Measurements from ENCODE around the gene KCTD13.
"Not testable (repeated sequence)": the region's sequence is repeated elsewhere in the genome, so short reads cannot be mapped to it uniquely, and the experiment has no call there.

The KCTD13 gene

GRCh38 chr16:29906520-29907244 lies 19.3 kb downstream of the KCTD13 start:
- DNase-seq, result no peak

- no peak for DNase-seq
Observed at GRCh38 chr16:29905668-29906067, 20.4 kb downstream of the KCTD13 start.

DNA sequence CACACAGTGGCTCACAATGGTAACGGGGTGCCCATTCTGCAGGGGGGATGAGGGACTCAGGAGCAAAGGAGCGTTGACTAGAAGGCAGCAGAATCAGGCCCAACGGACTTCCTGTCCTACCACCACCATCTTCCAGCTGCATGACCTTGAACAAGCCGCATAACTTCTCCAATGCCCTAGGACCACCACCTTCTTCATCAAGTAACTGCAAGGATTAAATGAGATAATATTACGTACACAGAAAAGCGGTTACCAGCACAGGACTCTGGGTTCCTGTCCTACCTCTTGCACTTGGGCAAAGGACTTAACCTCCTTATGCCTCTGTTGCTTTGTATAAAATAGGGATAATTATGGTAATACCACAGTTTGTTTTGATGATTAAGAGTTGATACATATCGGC lies 21.1 kb downstream of the KCTD13 start:
- DNase-seq, result no peak

- DNase-seq, result no peak
Observed at GRCh38 chr16:29903590-29903989, 22.4 kb downstream of the KCTD13 start.

- no peak for DNase-seq
Observed at GRCh38 chr16:29901607-29901945, 24.4 kb downstream of the KCTD13 start.

GRCh38 chr16:29900888-29901606 lies 25.0 kb downstream of the KCTD13 start:
- DNase-seq, result no peak

DNA sequence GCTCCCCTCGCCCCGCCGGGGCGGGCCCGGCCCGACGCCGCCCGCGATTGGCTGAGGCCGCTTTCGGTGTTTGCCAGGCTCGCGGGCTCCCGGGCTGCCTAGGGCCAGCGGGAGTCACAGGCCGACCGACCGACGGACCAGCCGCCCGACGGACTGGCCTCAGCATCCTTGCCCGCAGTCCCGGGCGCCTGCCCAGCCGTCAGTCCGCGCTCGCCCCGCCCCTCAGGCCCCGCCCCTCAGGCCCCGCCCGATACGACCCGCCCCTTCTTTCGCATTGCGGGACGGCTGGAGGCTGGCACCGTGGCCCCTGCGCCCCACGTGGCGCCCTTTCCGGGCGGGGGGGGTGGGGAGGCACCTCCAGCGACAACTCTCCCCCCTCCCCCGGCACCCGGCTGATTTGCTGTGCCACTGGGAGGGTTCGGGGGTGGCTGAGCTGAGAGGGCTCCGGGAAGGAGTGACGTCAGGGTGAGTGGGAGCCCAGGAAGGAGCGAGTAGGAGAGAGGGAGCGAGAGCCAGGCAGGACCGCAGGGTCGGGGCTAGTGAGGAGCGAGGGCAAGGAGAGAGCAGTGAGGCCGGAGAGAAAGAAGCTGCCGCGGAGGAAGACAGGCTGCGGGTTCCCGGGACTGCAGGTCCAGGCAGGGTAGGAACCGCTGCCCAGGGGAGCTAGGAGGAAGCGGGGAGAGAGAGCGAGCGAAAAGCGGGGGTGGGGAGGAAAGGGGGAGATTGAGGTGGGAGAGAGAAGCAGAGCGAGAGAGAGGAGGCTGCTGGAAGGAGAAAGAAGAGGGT lies 25.7 kb downstream of the KCTD13 start, which contains the start of gene ASPHD1:
ASPHD1 (plus strand) TSS at position 387 of the 786 bp plus-strand sequence. CDS start 484 bp downstream, outside the sequence.
- DNase-seq, result peak; percentile 86

DNA sequence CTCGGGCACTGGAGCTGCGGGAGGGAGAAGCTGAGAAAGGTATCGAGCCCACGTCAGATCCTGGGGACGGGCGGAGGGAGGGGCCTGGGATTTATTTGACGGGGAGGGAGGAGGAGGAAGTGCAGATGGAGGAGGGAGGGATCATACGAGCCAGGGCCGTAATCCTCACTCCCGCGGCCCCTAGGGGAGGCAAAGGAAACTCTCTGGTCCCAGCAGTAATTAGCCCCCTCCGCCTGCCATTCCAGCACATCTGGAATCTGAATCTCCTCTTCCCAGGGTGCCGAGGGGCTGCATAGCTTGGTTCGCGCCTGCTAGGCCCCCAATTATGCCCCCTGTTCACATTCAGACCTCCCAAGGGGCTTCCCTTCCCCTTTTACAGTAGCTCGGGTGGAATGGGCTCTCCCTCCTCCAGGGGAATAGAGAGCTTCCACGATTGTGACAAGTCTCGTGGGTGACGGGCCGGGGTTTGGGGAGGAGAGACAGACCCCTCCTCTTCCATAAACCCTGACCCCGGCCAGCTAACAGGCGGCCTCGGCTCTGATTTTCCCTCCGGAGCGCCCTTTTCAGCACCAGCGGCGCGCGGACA lies 26.4 kb downstream of the KCTD13 start, which contains the start of gene SEZ6L2:
SEZ6L2 (minus strand) TSS at position 35 of the 586 bp plus-strand sequence. CDS start 531 bp downstream, outside the sequence.
- peak; percentile 91 for DNase-seq

DNA sequence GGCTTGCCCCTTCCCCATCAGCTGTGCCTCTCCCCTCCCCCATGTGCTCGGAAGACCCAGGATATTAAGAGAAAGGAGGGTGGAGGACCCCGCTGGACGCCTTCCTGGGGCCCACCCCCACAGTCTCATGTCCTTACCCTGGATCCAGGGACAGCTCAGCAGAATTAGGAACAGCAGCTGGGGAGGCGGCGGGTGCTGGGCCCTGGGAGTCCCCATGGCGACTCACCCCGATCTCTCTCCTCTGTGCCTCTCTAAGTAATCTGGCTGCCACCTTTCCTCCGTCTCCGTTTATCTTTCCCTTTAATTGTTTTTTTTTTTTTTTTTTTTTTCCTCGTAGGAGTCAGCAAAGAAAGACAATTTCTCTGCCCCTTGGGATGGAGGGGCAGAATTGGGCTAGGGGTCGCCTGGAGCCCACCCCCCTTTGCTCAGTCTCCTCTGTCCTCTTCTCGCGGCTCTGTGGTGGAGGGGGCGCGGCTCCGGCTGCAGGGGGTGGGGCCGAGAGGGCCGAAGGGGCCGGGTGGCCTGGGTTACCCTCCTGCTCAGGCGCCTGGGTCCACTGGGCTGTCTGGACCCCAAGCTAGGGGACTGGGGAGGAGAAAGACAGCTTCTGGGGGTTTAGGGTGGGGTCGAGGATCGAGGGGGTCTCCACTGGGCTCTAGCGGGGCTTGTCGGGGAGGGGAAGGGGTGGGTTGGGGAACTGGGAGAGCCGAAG lies 27.1 kb downstream of the KCTD13 start:
- peak; percentile 76 for DNase-seq

DNA sequence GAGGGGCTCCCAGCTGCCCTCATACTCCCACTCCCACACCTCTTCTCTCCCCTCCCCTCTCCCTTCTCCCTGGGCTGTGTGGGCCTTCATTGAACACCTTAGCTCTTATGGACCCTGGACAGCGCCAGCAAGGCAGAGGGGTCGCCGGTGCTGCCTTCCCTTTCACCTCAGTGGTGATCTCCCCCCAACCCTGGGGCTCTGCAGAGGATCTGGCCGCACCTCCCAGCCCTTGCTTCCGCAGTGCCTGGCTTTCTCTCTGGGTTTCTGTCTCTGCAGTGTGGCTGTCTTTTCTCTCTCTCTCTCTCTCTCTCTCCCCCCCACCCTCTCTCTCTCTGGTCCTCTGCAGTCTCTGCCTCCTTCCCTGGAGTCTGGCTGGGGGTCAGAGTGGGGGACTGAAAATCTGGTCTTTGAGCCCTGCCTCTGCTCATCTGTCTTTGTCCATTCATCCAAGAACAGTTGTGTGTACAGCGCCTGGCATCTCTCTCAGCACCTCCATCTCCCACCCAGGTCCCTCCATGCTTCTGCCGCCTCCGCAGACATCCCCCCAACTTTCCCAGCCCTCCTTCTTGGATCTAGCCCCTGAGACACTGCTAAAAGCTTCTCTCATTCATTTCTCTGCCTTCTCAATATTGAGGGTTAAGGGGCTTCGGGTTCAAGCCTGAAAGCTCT lies 27.8 kb downstream of the KCTD13 start:
- DNase-seq, result no peak

- DNase-seq, result no peak
Observed at GRCh38 chr16:29897333-29897732, 28.7 kb downstream of the KCTD13 start.

DNA sequence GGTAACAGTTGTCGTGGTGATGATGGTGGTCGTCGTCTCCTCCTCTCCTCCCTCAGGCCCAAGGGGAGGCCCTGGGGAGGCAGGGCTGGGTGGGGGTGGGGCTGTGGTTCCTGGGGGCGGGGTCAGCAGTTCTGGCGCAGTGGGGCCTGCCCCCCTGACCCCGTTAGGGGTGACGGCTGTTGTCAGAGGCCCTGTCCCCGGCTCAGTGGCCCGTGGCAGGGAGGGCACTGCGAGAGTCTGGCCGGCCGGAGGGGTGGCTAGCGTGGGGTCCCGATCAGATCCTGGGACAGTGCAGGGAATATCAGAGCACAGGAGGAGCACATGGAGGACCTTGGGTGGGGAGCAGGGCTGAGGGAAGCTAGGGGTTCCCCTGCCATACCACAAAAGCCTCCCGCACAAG lies 29.2 kb downstream of the KCTD13 start:
- DNase-seq, result no peak

GRCh38 chr16:29894352-29894751 lies 31.7 kb downstream of the KCTD13 start:
- DNase-seq, result no peak

GRCh38 chr16:29893553-29893952 lies 32.5 kb downstream of the KCTD13 start:
- DNase-seq, result no peak

DNA sequence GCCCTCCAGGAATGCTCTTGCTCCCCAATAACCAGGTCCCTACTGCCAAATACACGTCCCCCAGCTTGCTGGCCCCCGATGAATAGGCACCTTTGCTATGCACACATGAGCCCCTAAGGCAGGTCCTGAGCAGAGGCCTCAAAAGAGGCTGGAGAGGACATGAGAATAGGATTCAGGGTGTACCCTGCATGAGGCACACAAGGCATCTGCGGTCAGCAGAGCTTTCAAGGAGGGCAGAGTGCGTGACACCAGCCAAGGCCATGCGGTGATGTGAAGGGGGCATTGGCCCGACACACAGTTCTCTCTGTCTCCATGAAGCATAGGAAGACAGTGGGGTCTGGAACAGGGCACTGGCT lies 33.6 kb downstream of the KCTD13 start:
- DNase-seq, result no peak

GRCh38 chr16:29891525-29892457 lies 34.2 kb downstream of the KCTD13 start:
- DNase-seq, result no peak

DNA sequence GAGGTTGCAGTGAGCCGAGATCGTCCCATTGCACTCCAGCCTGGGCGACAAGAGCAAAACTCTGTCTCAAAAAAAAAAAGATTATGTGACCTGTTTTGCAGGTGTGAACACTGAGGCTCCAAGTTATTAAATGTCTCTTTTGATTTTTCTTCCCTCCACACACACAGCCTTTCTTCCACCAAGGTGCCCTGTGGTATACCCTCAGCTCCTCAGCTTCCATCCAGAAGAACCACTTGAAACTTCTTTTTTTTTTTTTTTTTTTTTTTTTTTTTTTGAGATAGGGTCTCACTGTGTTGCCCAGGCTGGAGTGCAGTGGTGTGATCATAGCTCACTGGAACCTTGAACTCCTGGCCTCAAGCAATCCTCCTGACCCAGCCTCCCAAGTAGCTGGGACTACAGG lies 36.7 kb downstream of the KCTD13 start:
- DNase-seq, result not testable (repeated sequence)

DNA sequence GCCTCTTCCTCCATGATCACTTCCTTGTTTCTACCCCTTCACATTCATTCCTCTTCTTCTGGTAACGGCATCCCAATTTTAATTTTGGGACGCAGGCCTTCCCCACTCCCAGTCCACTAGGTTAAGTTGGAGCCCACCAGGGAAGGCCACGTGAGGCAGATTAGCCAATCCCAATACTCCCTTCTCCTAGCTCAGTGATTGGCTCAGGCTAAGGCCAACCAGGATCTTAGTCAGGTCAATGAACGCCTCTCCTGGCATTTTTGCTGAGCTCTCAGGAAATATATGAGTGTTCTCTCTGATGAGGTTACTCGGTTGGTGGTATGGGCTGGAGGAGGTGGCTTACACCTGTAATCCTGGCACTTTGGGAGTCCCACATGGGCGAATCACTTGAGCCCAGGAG lies 42.0 kb downstream of the KCTD13 start:
- DNase-seq, result no peak

DNA sequence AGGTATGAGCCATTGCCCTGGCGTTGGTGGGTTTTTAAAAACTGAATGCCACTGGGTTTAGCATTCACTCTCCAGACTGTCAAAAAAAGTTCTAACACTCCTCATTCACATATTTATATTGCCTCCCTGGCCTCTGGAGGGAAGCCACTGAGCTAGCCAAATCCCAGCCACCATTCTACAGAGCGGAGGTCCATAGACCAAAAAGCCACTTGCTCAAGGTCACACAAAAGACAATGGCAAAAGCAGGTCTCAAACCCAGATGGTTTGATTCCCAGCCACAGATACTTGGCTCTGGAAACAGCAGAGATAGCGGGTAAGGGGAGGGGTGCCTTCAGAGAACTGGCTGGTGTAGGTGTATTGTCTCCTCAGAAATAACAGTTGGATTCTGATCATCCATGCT lies 45.0 kb downstream of the KCTD13 start:
- DNase-seq, result no peak

GRCh38 chr16:29878172-29878571 lies 47.9 kb downstream of the KCTD13 start:
- DNase-seq, result no peak
